Duodenal mucosa (tissue), 2 donors: Measurements from ENCODE around the gene ABHD15.

Experiments
- H3K27ac ChIP-seq: one replicate; pipeline ENCODE4 v1.7.0; 2013; ENCODE audit warnings: low read depth, low read length
- H3K27me3 ChIP-seq, 2 donors: one replicate each; pipeline ENCODE4 v1.7.0; 2013; ENCODE audit warnings: low read length in 2 of 2, control low read depth in 1 of 2; ENCODE audit not compliant: insufficient read depth in 2 of 2, control insufficient read depth in 1 of 2
- H3K36me3 ChIP-seq, 2 donors: one replicate each; pipeline ENCODE4 v1.7.0; 2013; ENCODE audit warnings: low read length in 2 of 2, control low read depth in 1 of 2; ENCODE audit not compliant: insufficient read depth in 2 of 2, control insufficient read depth in 1 of 2
- H3K4me1 ChIP-seq, 2 donors: one replicate each; pipeline ENCODE4 v1.7.0; 2013; ENCODE audit warnings: low read length in 2 of 2, control low read depth in 1 of 2; ENCODE audit not compliant: insufficient read depth in 2 of 2, control insufficient read depth in 1 of 2
- H3K4me3 ChIP-seq, 2 donors: one replicate each; pipeline ENCODE4 v1.7.0; 2013; ENCODE audit warnings: low read length in 2 of 2, low read depth in 1 of 2
- H3K9ac ChIP-seq, 2 donors: one replicate each; pipeline ENCODE4 v1.7.0; 2013; ENCODE audit warnings: low read length in 2 of 2, low read depth in 1 of 2
- H3K9me3 ChIP-seq, 2 donors: one replicate each; pipeline ENCODE4 v1.7.0; 2013; ENCODE audit warnings: low read length in 2 of 2, control low read depth in 1 of 2; ENCODE audit not compliant: control insufficient read depth in 1 of 2

Gene ABHD15

GRCh38 chr17:29573558-29573869 is 6.7 kb upstream of the ABHD15 start:
- Histone ChIP-seq H3K9ac (no peak overlapping the region), H3K4me1 (peaks cover 26 to 49% of the 10 kb centered on the region in 2 donors), H3K9me3 (no peaks in the 10 kb centered on the region), H3K27ac (no peak overlapping the region), H3K36me3 (peaks cover 14 to 57% of the 10 kb centered on the region in 2 donors), H3K27me3 (no peaks in the 10 kb centered on the region), H3K4me3 (no peak overlapping the region)

DNA sequence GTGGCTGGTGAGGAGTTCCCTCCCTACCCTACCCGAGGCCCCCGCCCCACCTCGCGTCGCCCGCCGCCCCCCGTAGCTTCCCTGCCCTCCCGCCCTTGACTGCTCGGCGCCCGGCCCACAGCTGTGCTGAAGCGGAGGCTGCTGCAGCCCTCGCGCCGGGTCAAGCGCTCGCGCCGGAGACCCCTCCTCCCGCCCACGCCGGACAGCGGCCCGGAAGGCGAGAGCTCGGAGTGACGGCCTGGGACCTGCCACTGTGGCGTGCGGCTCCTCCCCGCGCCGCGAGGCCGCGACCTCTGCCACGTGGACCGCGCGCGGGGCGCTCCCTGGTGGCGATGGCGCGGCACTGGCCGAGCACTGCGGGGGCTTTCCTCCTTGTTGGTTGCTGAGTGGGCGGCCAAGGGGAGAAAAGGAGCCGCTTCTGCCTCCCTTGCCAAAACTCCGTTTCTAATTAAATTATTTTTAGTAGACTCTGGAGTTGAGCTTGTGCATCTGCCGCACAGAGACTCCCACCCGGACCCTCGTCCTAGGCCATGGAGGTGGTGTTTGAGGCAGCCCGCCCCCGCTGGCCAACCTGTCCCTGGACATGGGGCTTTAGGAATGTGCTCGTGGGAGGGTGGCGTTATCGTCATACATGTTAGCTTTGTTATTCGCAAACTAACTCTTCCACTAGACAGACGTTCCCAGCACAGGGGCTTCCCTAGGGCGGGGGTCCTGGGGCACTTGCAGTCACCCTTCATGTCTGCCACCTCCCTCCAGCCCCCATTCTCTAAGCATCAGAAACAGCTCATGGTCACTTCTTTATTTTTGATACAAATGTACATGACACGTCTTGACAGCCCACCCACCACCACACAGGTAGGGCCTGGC is 6.1 kb upstream of the ABHD15 start:
- Histone ChIP-seq H3K4me1 (peaks cover 26 to 51% of the 10 kb centered on the region in 2 donors), H3K27me3 (no peaks in the 10 kb centered on the region), H3K36me3 (peaks cover 8 to 51% of the 10 kb centered on the region in 2 donors), H3K9me3 (no peaks in the 10 kb centered on the region), H3K9ac (no peak overlapping the region), H3K4me3 (no peak overlapping the region), H3K27ac (no peak overlapping the region)

- no peak overlapping the region for H3K27ac ChIP-seq
- peaks cover 6 to 42% of the 10 kb centered on the region in 2 donors for H3K36me3 ChIP-seq
- no peak overlapping the region for H3K4me3 ChIP-seq
- no peak overlapping the region for H3K9ac ChIP-seq
- H3K4me1 ChIP-seq: peaks cover 26 to 51% of the 10 kb centered on the region in 2 donors
- H3K9me3 ChIP-seq: no peaks in the 10 kb centered on the region
- H3K27me3 ChIP-seq: no peaks in the 10 kb centered on the region
Observed at GRCh38 chr17:29571883-29572681, 5.2 kb upstream of the ABHD15 start.

DNA sequence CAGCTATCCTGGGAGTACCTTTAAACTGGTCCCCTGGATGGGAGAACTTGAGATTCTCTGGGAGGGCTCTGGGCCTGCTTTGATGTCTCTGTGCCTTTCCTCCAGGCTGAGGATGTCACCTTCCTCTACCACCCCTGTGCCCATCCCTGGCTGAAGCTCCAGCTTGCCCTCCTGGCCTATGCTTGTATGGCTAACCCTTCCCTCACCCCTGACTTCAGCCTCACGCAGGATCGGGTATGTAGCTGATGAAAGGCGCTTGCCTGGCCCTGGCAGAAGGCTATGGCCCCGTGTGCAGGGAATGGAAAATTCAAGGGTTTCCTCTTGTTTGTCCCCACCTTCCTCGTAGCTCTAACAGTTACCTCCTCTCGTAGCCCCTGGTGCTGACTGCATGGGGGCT is 4.6 kb upstream of the ABHD15 start:
- H3K4me1 ChIP-seq: peaks cover 26 to 51% of the 10 kb centered on the region in 2 donors
- no peaks in the 10 kb centered on the region for H3K9me3 ChIP-seq
- peaks cover 6 to 36% of the 10 kb centered on the region in 2 donors for H3K36me3 ChIP-seq
- no peak overlapping the region for H3K4me3 ChIP-seq
- H3K27ac ChIP-seq: no peak overlapping the region
- H3K9ac ChIP-seq: no peak overlapping the region
- no peaks in the 10 kb centered on the region for H3K27me3 ChIP-seq

GRCh38 chr17:29570521-29570920 is 3.7 kb upstream of the ABHD15 start:
- Histone ChIP-seq H3K36me3 (peaks cover 6 to 27% of the 10 kb centered on the region in 2 donors), H3K4me1 (peaks cover 29 to 59% of the 10 kb centered on the region in 2 donors), H3K27me3 (no peaks in the 10 kb centered on the region), H3K27ac (no peak overlapping the region), H3K9ac (peak overlapping the region in 1 of 2 donors; percentile 7), H3K4me3 (no peak overlapping the region), H3K9me3 (no peaks in the 10 kb centered on the region)

DNA sequence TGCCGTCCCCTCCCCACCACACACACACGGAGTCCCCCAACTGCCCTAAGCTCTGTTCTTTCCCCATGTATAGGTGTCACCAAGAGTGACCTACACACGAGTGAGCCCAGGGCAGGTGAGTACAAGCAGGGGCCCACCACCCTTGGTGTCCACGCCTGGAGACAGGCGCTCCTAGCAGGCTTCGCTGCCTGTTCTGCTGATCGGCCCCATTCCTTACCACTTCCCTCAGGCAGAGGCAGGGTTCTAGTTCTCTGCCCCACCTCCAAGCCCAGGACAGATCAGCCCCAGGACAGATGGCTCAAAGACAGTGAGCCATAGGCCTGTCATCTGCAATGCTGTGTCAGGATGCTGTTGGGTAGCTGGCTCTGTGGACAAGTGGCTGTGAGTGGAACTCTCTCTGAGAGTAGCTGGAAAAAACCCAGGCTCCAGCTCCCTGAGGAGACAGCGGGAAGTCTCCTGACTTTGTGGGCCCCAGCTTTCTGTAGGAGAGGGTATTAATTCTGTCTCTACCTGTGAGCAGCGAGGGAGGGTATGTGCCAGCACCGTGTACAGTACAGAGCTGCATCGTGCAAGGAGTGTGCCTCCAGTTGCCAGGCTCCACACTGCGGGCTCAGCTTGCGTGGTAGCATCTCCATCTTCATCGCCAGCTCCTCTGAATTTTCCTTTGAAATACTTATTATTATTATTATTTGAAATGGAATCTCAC is 2.6 kb upstream of the ABHD15 start:
- Histone ChIP-seq H3K4me3 (peak overlapping the region; percentile 85 to 89), H3K9ac (peak overlapping the region; percentile 80 to 84), H3K27me3 (no peaks in the 10 kb centered on the region), H3K4me1 (peaks cover 23 to 62% of the 10 kb centered on the region in 2 donors), H3K27ac (no peak overlapping the region), H3K9me3 (no peaks in the 10 kb centered on the region), H3K36me3 (peaks cover 6 to 17% of the 10 kb centered on the region in 2 donors)

- H3K9me3 ChIP-seq: no peaks in the 10 kb centered on the region
- peak within 1 kb of the TSS; percentile 84 for H3K27ac ChIP-seq
- peak within 1 kb of the TSS; percentile 85 to 89 for H3K4me3 ChIP-seq
- H3K36me3 ChIP-seq: peaks cover 6 to 10% of the 10 kb centered on the region in 2 donors
- peaks cover 19 to 60% of the 10 kb centered on the region in 2 donors for H3K4me1 ChIP-seq
- no peaks in the 10 kb centered on the region for H3K27me3 ChIP-seq
- H3K9ac ChIP-seq: peak within 1 kb of the TSS; percentile 80 to 96
Observed at GRCh38 chr17:29568331-29569244, 1.8 kb upstream of the ABHD15 start, which contains the start of gene TP53I13. TP53I13 (plus strand) TSS chr17:29568701; CDS start chr17:29568759, 58 bp downstream.

DNA sequence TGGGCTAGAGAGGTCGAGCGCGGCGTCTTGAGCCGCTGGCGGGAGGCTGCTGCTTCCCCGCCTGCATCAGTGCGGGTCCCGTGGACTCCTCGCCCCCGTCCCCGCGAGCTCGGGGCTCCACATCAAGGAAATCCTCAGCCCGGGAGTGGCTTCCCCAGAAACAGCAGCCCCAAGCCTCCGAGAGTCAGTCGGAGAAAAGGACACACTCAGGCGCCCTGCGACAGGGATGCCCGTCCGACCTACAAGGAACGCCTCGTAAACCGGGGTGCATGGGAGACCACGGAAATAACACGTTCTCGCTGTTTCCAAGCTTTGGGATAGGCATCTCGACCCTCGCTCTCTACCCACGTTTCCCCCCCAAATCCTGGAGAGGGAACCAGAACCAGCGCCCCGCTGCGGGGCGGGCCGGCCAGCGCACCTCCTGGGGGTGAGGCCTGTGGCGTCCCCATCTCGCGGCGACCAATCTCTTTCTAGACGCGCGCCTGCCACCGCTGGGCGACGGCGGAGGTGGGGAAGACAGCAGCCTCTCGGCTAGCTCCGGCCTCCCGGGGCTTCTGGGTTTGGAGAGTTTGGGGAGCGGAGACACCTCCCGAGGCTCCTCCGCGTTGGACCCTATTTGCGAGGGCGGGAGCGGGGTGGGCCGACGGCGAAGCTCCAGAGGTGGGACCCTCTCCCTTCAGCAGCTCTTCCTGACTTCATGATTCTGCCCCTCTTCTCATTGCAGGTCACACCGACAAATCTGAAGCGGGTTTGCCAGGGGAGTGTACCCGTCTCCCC is 905 bp upstream of the ABHD15 start:
- Histone ChIP-seq H3K9ac (peak overlapping the region; percentile 65 to 96), H3K27ac (peak overlapping the region; percentile 84), H3K36me3 (peaks cover 7 to 9% of the 10 kb centered on the region in 2 donors), H3K4me1 (peaks cover 18 to 61% of the 10 kb centered on the region in 2 donors), H3K27me3 (no peaks in the 10 kb centered on the region), H3K4me3 (peak overlapping the region; percentile 85 to 87), H3K9me3 (no peaks in the 10 kb centered on the region)

DNA sequence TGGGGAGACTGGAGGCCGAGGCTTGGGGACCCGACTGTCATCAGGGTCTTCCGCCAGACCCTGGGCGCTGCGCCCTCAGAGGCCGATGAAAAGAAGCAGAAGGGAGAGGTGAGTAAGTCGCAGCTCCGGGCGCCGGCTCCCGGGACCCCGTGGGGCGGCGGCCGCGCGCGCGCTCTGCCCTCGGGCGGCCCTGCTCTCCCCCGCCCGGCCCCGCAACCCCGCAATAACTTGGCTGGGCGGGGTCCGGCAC is 392 bp upstream of the ABHD15 start:
- Histone ChIP-seq H3K27me3 (no peaks in the 10 kb centered on the region), H3K9ac (peak overlapping the region; percentile 65 to 96), H3K4me1 (peaks cover 18 to 64% of the 10 kb centered on the region in 2 donors), H3K27ac (peak overlapping the region; percentile 84), H3K36me3 (peaks cover 12 to 14% of the 10 kb centered on the region in 2 donors), H3K4me3 (peak overlapping the region; percentile 85 to 87), H3K9me3 (no peaks in the 10 kb centered on the region)
